Tibial nerve (tissue), 4 donors: ENCODE measurements around the gene HRCT1. TPM values are rescaled to one million over a fixed set of nuclear protein-coding genes. Genes with fewer than 3 reads are reported as not detected.
"Not testable (repeated sequence)": the region's sequence is repeated elsewhere in the genome, so short reads cannot be mapped to it uniquely, and the experiment has no call there.

ENCODE experiments used
- DNase-seq, 2 donors: peaks; one replicate each; pipeline ENCODE4 v3.0.0-alpha.2; 2019; ENCODE audit warnings: low spot score in 2 of 2
- H3K27ac ChIP-seq, 4 donors: fragments of 200-600 bp; sonication (generic) in 3 of 4; one replicate each; pipeline ENCODE4 v1.5.1; 2017 to 2019; ENCODE audit warnings: mild to moderate bottlenecking in 1 of 4
- H3K27me3 ChIP-seq, 2 donors: fragments of 200-600 bp; sonication (generic) in 1 of 2; one replicate each; pipeline versions ENCODE4 v1.5.1 to v1.6.0; 2017 to 2019
- H3K36me3 ChIP-seq, 3 donors: fragments of 200-600 bp; sonication (generic); one replicate each; pipeline ENCODE4 v1.5.1; 2018 to 2019
- H3K4me1 ChIP-seq, 4 donors: fragments of 200-600 bp; sonication (generic) in 3 of 4; one replicate each; pipeline ENCODE4 v1.5.1; 2017 to 2019
- H3K4me3 ChIP-seq, 4 donors: fragments of 200-600 bp; sonication (generic) in 3 of 4; one replicate each; pipeline ENCODE4 v1.5.1; 2017 to 2019; ENCODE audit warnings: mild to moderate bottlenecking in 1 of 4, moderate library complexity in 1 of 4
- H3K9me3 ChIP-seq, 4 donors: fragments of 200-600 bp; sonication (generic) in 3 of 4; one replicate each; pipeline ENCODE4 v1.5.1; 2017 to 2019
- EP300 ChIP-seq, 2 donors: sonication (generic); formaldehyde crosslinking; IDR thresholded peaks; one replicate each; pipeline ENCODE4 v1.6.1; 2017; ENCODE audit warnings: antibody characterized with exemption in 2 of 2, mild to moderate bottlenecking in 1 of 2
- POLR2A ChIP-seq, 2 donors: fragments of 450-650 bp; IDR thresholded peaks; one replicate each; pipeline ENCODE4 v1.6.1; 2017; ENCODE audit warnings: antibody characterized with exemption in 2 of 2, mild to moderate bottlenecking in 2 of 2, moderate library complexity in 2 of 2
- WGBS, 2 donors: methylation state at CpG; one replicate each; pipeline ENCODE4 v1.1.5; 2018; 5-methylcytosine and 5-hydroxymethylcytosine counted together
- total RNA-seq, 4 donors: library from RNA; depleted of rRNA; stranded (reverse); fragments of >200 nt; gene quantifications; one replicate each; pipeline ENCODE4 v1.1.0, GENCODE V29; 2016
- TF ChIP-seq, protein P1 (sequence below), 5 experiments: fragments of 200-600 bp in 3 of 5; fragments of 450-650 bp in 2 of 5; sonication (generic) in 3 of 5; IDR thresholded peaks; one replicate each; pipeline ENCODE4 v1.5.1; 2016 to 2019; ENCODE audit warnings: antibody characterized with exemption in 5 of 5, mild to moderate bottlenecking in 3 of 5, moderate library complexity in 2 of 5

The HRCT1 gene
- total RNA-seq, 4 donors from 2014 or later: 7.2 to 15.5 (median 12.0) TPM

DNA sequence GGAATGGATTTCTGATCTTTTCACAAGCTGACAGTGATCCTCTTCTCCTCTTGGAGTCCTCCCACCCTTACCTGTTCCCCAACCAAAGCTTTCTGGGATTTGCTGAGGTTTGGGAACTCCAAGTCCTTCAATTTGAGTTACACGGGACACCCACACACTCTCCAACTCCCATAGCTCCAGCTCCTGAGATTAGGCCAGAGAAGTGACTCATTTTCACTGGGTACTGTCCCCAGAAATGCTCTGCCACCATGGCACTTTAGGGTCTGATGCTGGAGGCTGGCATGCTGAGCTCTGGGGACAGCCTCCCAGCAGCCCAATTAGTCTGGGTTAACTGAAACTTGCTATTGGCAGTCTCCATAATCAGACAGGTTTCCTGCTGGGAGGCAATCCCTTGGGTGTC is 14.0 kb upstream of the HRCT1 start:
- TF ChIP-seq, protein P1, sequence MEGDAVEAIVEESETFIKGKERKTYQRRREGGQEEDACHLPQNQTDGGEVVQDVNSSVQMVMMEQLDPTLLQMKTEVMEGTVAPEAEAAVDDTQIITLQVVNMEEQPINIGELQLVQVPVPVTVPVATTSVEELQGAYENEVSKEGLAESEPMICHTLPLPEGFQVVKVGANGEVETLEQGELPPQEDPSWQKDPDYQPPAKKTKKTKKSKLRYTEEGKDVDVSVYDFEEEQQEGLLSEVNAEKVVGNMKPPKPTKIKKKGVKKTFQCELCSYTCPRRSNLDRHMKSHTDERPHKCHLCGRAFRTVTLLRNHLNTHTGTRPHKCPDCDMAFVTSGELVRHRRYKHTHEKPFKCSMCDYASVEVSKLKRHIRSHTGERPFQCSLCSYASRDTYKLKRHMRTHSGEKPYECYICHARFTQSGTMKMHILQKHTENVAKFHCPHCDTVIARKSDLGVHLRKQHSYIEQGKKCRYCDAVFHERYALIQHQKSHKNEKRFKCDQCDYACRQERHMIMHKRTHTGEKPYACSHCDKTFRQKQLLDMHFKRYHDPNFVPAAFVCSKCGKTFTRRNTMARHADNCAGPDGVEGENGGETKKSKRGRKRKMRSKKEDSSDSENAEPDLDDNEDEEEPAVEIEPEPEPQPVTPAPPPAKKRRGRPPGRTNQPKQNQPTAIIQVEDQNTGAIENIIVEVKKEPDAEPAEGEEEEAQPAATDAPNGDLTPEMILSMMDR (IDR thresholded peaks at IDR 0.05): no peak
- no peak for TF ChIP-seq EP300 (IDR thresholded peaks at IDR 0.05)
- TF ChIP-seq POLR2A (IDR thresholded peaks at IDR 0.05): no peak
- no peaks in the 10 kb centered on the region for H3K9me3 ChIP-seq
- no peaks in the 10 kb centered on the region for H3K36me3 ChIP-seq
- H3K4me1 ChIP-seq: no peaks in the 10 kb centered on the region
- H3K4me3 ChIP-seq: no peak overlapping the region
- no peak for DNase-seq
- H3K27me3 ChIP-seq: no peaks in the 10 kb centered on the region
- H3K27ac ChIP-seq: no peak overlapping the region
- WGBS, 2 donors: 64 to 76% methylated on average over 1 of the region's 1 CpG

DNA sequence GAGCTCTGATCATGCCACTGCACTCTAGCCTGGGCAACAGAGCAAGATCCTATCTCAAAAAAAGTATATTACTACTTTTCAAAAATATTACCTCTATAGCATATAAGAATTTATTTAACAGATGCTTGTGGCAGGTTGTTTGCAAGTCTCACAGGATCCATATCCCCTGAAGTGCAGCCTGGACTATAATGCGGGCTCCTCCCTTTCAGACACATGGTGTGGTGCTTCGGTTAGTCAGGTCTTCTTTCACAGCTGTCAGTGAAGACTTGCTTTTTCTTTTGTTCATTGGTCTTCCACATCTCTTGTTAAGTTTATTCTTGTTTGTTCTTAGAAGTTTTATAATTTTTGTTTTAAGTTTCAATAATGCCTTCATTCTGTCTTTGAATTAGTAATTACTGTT is 9.4 kb upstream of the HRCT1 start:
- no peaks in the 10 kb centered on the region for H3K27me3 ChIP-seq
- DNase-seq: no peak
- no peak overlapping the region for H3K27ac ChIP-seq
- TF ChIP-seq EP300 (IDR thresholded peaks at IDR 0.05) (no peak), POLR2A (IDR thresholded peaks at IDR 0.05) (no peak)
- 97 to 98% methylated on average over 2 of the region's 2 CpGs for WGBS, 2 donors
- no peaks in the 10 kb centered on the region for H3K9me3 ChIP-seq
- no peaks in the 10 kb centered on the region for H3K4me1 ChIP-seq
- H3K36me3 ChIP-seq: no peaks in the 10 kb centered on the region
- no peak overlapping the region for H3K4me3 ChIP-seq

DNA sequence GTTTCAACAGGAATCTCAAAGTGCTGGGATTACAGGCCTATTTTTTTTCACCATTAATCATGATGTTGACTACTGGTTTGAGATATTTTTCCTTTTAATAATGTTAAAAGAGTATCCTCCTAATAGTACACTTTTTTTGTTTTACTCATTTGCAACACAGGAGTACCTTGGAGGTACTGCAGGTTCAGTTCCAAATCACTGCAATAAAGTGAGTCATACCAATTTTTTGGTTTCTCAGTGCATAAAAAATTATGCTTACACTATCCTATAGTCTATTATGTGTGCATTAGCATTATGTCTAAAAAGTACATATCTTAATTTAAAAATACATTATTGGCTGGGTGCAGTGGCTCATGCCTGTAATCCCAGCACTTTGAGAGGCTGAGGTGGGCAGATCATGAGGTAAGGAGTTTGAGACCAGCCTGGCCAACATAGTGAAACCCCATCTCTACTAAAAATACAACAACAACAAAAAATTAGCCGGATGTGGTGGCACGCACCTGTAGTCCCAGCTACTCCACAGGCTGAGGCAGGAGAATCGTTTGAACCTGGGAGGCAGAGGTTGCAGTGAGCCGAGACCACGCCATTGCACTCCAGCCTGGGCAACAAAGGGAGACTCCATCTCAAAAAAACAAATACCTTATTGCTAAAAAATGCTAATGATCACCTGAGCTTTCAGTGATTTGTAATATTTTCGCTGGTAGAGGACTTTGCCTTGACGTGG is 8.5 kb upstream of the HRCT1 start:
- 84 to 94% methylated on average over 7 of the region's 7 CpGs for WGBS, 2 donors

GRCh38 chr9:35898337-35898736 is 7.7 kb upstream of the HRCT1 start:
- H3K27me3 ChIP-seq: no peaks in the 10 kb centered on the region
- H3K4me1 ChIP-seq: peaks cover 0 to 4% (median 2%) of the 10 kb centered on the region in 4 donors
- no peak overlapping the region for H3K4me3 ChIP-seq
- no peaks in the 10 kb centered on the region for H3K9me3 ChIP-seq
- TF ChIP-seq POLR2A (IDR thresholded peaks at IDR 0.05) (no peak), EP300 (IDR thresholded peaks at IDR 0.05) (no peak)
- TF ChIP-seq, protein P1 (IDR thresholded peaks at IDR 0.05): no peak
- no peak for DNase-seq
- no peaks in the 10 kb centered on the region for H3K36me3 ChIP-seq
- H3K27ac ChIP-seq: no peak overlapping the region

More for the DNA sequence above, 8.5 kb upstream of the HRCT1 start:
- H3K27ac ChIP-seq, H3K36me3 ChIP-seq, DNase-seq, H3K9me3 ChIP-seq, H3K27me3 ChIP-seq, H3K4me1 ChIP-seq, H3K4me3 ChIP-seq: not testable (repeated sequence)

- Histone ChIP-seq H3K4me3 (no peak overlapping the region), H3K36me3 (no peaks in the 10 kb centered on the region), H3K27ac (no peak overlapping the region), H3K4me1 (peaks cover 0 to 10% (median 4%) of the 10 kb centered on the region in 4 donors), H3K27me3 (no peaks in the 10 kb centered on the region), H3K9me3 (no peaks in the 10 kb centered on the region)
- DNase-seq: no peak
- 87 to 90% methylated on average over 2 of the region's 2 CpGs for WGBS, 2 donors
- no peak for TF ChIP-seq EP300 (IDR thresholded peaks at IDR 0.05)
- no peak for TF ChIP-seq POLR2A (IDR thresholded peaks at IDR 0.05)
- TF ChIP-seq, protein P1 (IDR thresholded peaks at IDR 0.05): no peak
These were observed 7.0 kb upstream of the HRCT1 start for GRCh38 chr9:35899021-35899420.

DNA sequence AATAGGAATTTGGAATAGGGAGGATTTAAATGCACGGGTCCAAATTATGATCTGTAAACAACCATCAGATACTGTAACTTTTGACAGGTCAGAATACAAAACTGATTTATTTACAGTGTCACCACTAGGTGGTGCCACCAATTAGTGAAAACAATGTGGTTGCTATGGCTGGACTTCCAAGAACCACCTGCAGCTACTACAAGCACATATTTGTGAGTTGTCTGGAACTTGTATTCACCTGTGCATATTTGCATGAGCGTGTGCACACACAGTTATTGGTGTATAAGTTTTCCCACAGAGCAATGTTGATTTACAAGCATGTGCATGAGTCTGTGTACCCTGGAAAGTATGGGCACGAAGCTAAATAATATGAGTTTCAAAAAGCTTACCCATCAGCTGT is 3.0 kb upstream of the HRCT1 start:
- peak in 1 of 2 donors; percentile 69 for DNase-seq
- Histone ChIP-seq H3K4me1 (peaks cover 0 to 51% (median 43%) of the 10 kb centered on the region in 4 donors), H3K27ac (peak overlapping the region in 1 of 4 donors; percentile 93)

More for the DNA sequence above, 3.0 kb upstream of the HRCT1 start:
- no peak overlapping the region for H3K4me3 ChIP-seq
- TF ChIP-seq EP300 (IDR thresholded peaks at IDR 0.05): no peak
- TF ChIP-seq, protein P1 (IDR thresholded peaks at IDR 0.05): peak; percentile 56 to 90 (median 72)
- no peaks in the 10 kb centered on the region for H3K9me3 ChIP-seq
- H3K27me3 ChIP-seq: no peaks in the 10 kb centered on the region
- 28 to 39% methylated on average over 3 of the region's 3 CpGs for WGBS, 2 donors
- H3K36me3 ChIP-seq: no peaks in the 10 kb centered on the region
